HEK293 (cell line): ENCODE data around the gene SETDB2.

ENCODE experiments used
- CTCF ChIA-PET: fragments of 350-600 bp; formaldehyde crosslinking; extraction: SDS; loops from one replicate; lab custom pipeline; 2021; ENCODE audit warnings: antibody characterized with exemption; lab: Yijun Ruan, JAX
- POLR2A ChIA-PET: fragments of 300-600 bp; formaldehyde crosslinking; extraction: SDS; loops from one replicate; lab custom pipeline; 2020; ENCODE audit warnings: antibody characterized with exemption, inconsistent platforms; lab: Yijun Ruan, JAX
- H3K27ac ChIP-seq: fragments of 200-500 bp; sonication (Bioruptor generic); 2 replicates; pipeline ENCODE4 v1.5.1; 2014; ENCODE audit warnings: low read depth, low read length, control low read depth, inconsistent platforms; ENCODE audit errors: extremely low read depth
- H3K36me3 ChIP-seq, 2 experiments: fragments of 200-500 bp in 1 of 2; sonication (Bioruptor generic) in 1 of 2; 1 replicate in 1 of 2; 2 replicates in 1 of 2; pipeline ENCODE4 v1.5.1; 2014 to 2017; ENCODE audit warnings: inconsistent platforms in 2 of 2, low read length in 2 of 2; ENCODE audit not compliant: control insufficient read depth in 2 of 2, insufficient read depth in 1 of 2
- H3K4me1 ChIP-seq: fragments of 200-500 bp; sonication (Bioruptor generic); 2 replicates; pipeline ENCODE4 v1.5.1; 2014; ENCODE audit warnings: mild to moderate bottlenecking, low read length, inconsistent platforms; ENCODE audit not compliant: control insufficient read depth, insufficient read depth
- H3K4me3 ChIP-seq: 2 replicates; pipeline ENCODE4 v1.5.1; 2011; ENCODE audit warnings: low read depth, mild to moderate bottlenecking, control low read depth, low read length, moderate library complexity
- H3K9me3 ChIP-seq: fragments of 200-500 bp; sonication (Bioruptor generic); 2 replicates; pipeline ENCODE4 v1.5.1; 2014; ENCODE audit warnings: low read depth, low read length, inconsistent platforms; ENCODE audit not compliant: control insufficient read depth, insufficient read depth
- BCL11A ChIP-seq: fragments of 450-650 bp; formaldehyde crosslinking; IDR thresholded peaks from 2 replicates; pipeline ENCODE4 v1.5.1; 2016; ENCODE audit warnings: low read depth, missing biosample characterization, missing genetic modification characterization
- EGR2 ChIP-seq: fragments of 450-650 bp; formaldehyde crosslinking; IDR thresholded peaks from 2 replicates; pipeline ENCODE4 v1.5.1; 2016; ENCODE audit warnings: low read depth, missing biosample characterization, missing genetic modification characterization
- GFI1B ChIP-seq: fragments of 450-650 bp; formaldehyde crosslinking; IDR thresholded peaks from 2 replicates; pipeline ENCODE4 v1.5.1; 2016; ENCODE audit warnings: missing biosample characterization, missing genetic modification characterization
- HOXC10 ChIP-seq: sonication (generic); formaldehyde crosslinking; IDR thresholded peaks from 2 replicates; pipeline ENCODE4 v1.8.1; 2023; ENCODE audit warnings: mild to moderate bottlenecking, missing genetic modification reagents
- IKZF3 ChIP-seq: fragments of 450-650 bp; IDR thresholded peaks from 2 replicates; pipeline ENCODE4 v1.5.0; 2018; ENCODE audit warnings: missing biosample characterization, mild to moderate bottlenecking, missing genetic modification characterization, moderate library complexity
- MYNN ChIP-seq: fragments of 450-650 bp; formaldehyde crosslinking; IDR thresholded peaks from 2 replicates; pipeline ENCODE4 v1.5.1; 2016; ENCODE audit warnings: missing biosample characterization, missing genetic modification characterization, borderline replicate concordance
- SP7 ChIP-seq: fragments of 450-650 bp; formaldehyde crosslinking; IDR thresholded peaks from 2 replicates; pipeline ENCODE4 v1.5.1; 2016; ENCODE audit warnings: missing biosample characterization, missing genetic modification characterization
- WT1 ChIP-seq: fragments of 450-650 bp; formaldehyde crosslinking; IDR thresholded peaks from 2 replicates; pipeline ENCODE4 v1.5.1; 2016; ENCODE audit warnings: missing biosample characterization, missing genetic modification characterization
- ZNF10 ChIP-seq: fragments of 450-650 bp; formaldehyde crosslinking; IDR thresholded peaks from 2 replicates; pipeline ENCODE4 v1.5.1; 2017; ENCODE audit warnings: missing biosample characterization, missing genetic modification characterization
- ZNF223 ChIP-seq: fragments of 450-650 bp; formaldehyde crosslinking; IDR thresholded peaks from 2 replicates; pipeline ENCODE4 v1.5.1; 2016; ENCODE audit warnings: missing biosample characterization, missing genetic modification characterization
- ZNF248 ChIP-seq: fragments of 450-650 bp; formaldehyde crosslinking; IDR thresholded peaks from 2 replicates; pipeline ENCODE4 v1.5.1; 2017; ENCODE audit warnings: missing biosample characterization, missing genetic modification characterization
- ZNF302 ChIP-seq: fragments of 450-650 bp; formaldehyde crosslinking; IDR thresholded peaks from 2 replicates; pipeline ENCODE4 v1.5.1; 2016; ENCODE audit warnings: missing biosample characterization, missing genetic modification characterization, low read depth
- ZNF529 ChIP-seq: fragments of 450-650 bp; formaldehyde crosslinking; IDR thresholded peaks from 2 replicates; pipeline ENCODE4 v1.5.1; 2017; ENCODE audit warnings: missing genetic modification characterization, missing biosample characterization; ENCODE audit not compliant: insufficient replicate concordance
- ZNF629 ChIP-seq: fragments of 450-650 bp; formaldehyde crosslinking; IDR thresholded peaks from 2 replicates; pipeline ENCODE4 v1.5.1; 2017; ENCODE audit warnings: missing biosample characterization, missing genetic modification characterization
- ZNF670 ChIP-seq: fragments of 450-650 bp; formaldehyde crosslinking; IDR thresholded peaks from 2 replicates; pipeline ENCODE4 v1.5.1; 2016; ENCODE audit warnings: missing biosample characterization, missing genetic modification characterization, low read depth
- ZNF768 ChIP-seq: fragments of 450-650 bp; formaldehyde crosslinking; IDR thresholded peaks from 2 replicates; pipeline ENCODE4 v1.5.1; 2018; ENCODE audit warnings: missing biosample characterization, mild to moderate bottlenecking, missing genetic modification characterization
- ZNF837 ChIP-seq: fragments of 450-650 bp; formaldehyde crosslinking; IDR thresholded peaks from 2 replicates; pipeline ENCODE4 v1.5.1; 2016; ENCODE audit warnings: missing biosample characterization, missing genetic modification characterization
- TF ChIP-seq, protein P1 (sequence below): sonication (generic); formaldehyde crosslinking; IDR thresholded peaks from 2 replicates; pipeline ENCODE4 v1.8.1; 2022; ENCODE audit warnings: mild to moderate bottlenecking, moderate library complexity, missing genetic modification reagents
- TF ChIP-seq, protein P2 (sequence below): fragments of 450-650 bp; formaldehyde crosslinking; IDR thresholded peaks from 2 replicates; pipeline ENCODE4 v1.5.1; 2016; ENCODE audit warnings: missing biosample characterization, missing genetic modification characterization
- TF ChIP-seq, protein P3 (sequence below): fragments of 450-650 bp; formaldehyde crosslinking; IDR thresholded peaks from 2 replicates; pipeline ENCODE4 v1.5.1; 2017; ENCODE audit warnings: missing biosample characterization, missing genetic modification characterization
- TF ChIP-seq, protein P4 (sequence below): fragments of 450-650 bp; formaldehyde crosslinking; conservative IDR thresholded peaks from 2 replicates; pipeline ENCODE4 v1.5.1; 2016; ENCODE audit warnings: low read depth, missing biosample characterization, missing genetic modification characterization
- TF ChIP-seq, protein P5 (sequence below): fragments of 450-650 bp; IDR thresholded peaks from 2 replicates; pipeline ENCODE4 v1.5.1; 2018; ENCODE audit warnings: missing biosample characterization, mild to moderate bottlenecking, missing genetic modification characterization
- TF ChIP-seq, protein P6 (sequence below): fragments of 450-650 bp; formaldehyde crosslinking; IDR thresholded peaks from 2 replicates; pipeline ENCODE4 v1.5.1; 2016; ENCODE audit warnings: missing biosample characterization, missing genetic modification characterization
- TF ChIP-seq, protein P7 (sequence below): fragments of 450-650 bp; formaldehyde crosslinking; IDR thresholded peaks from 2 replicates; pipeline ENCODE4 v1.5.1; 2016; ENCODE audit warnings: missing biosample characterization, missing genetic modification characterization, low read depth

The SETDB2 gene

DNA sequence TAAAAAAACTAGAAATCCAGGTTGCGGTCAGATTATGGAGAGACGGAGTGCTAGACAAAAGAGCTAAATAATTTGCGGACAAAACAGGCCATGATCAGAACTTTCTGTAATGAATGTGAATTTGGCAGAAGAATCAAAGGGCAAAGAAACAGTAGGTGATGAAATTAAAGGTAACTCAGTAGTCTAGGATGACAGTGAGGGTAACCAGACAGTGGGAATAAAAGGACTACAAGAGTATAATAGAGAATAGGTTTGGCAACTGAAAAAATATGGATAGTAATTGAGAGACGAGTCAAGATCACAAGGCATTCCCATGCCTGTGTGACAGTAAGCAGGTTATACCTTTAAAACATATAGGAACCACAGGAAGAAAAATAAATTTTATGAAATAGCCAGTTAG, 36.1 kb upstream of the SETDB2 start:
- ChIA-PET POLR2A (no interaction called here), CTCF (no interaction called here)
- no peak overlapping the region for H3K27ac ChIP-seq
- no peaks in the 10 kb centered on the region for H3K4me1 ChIP-seq
- H3K4me3 ChIP-seq = no peak overlapping the region
- TF ChIP-seq ZNF837 (no peak), ZNF302 (tag by site-specific recombination) (no peak), SP7 (tag by site-specific recombination) (no peak), ZNF670 (tag by site-specific recombination) (no peak), GFI1B (tag by site-specific recombination) (no peak), ZNF629 (no peak), MYNN (no peak), ZNF10 (tag by site-specific recombination) (no peak), IKZF3 (tag by site-specific recombination) (no peak), ZNF768 (tag by site-specific recombination) (no peak), BCL11A (tag by site-specific recombination) (no peak)
- TF ChIP-seq, protein P1, sequence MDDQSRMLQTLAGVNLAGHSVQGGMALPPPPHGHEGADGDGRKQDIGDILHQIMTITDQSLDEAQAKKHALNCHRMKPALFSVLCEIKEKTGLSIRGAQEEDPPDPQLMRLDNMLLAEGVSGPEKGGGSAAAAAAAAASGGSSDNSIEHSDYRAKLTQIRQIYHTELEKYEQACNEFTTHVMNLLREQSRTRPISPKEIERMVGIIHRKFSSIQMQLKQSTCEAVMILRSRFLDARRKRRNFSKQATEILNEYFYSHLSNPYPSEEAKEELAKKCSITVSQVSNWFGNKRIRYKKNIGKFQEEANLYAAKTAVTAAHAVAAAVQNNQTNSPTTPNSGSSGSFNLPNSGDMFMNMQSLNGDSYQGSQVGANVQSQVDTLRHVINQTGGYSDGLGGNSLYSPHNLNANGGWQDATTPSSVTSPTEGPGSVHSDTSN (CRISPR knock-in tag) = no peak
- no peaks in the 10 kb centered on the region for H3K9me3 ChIP-seq
- no peaks in the 10 kb centered on the region for H3K36me3 ChIP-seq

DNA sequence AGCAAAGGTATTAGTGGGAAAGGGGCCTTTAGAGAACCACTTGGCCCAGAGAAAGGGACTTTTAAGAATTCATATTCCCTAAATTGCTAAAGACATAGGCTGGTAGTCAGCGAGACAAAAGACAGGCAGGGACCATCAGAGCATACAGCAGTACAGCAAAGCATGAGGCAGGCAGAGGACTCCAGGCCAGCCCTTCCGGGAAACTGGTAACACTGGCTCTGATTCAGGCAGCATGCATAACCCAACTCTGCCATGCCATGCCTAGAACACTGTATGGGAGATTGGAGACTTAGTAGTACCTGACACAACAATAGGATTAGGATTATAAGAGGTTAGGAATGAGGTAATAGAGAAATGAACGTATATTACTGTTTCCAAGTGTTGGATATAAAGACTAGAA, 35.1 kb upstream of the SETDB2 start:
- ChIA-PET POLR2A (no interaction called here), CTCF (interaction anchor here (0.6 kb wide), 1 partner anchor 20 kb away, joined by 3 read pairs; no protein-coding TSS in a partner anchor)
- no peak overlapping the region for H3K4me3 ChIP-seq
- H3K9me3 ChIP-seq = no peaks in the 10 kb centered on the region
- H3K36me3 ChIP-seq = no peaks in the 10 kb centered on the region
- H3K27ac ChIP-seq = no peak overlapping the region
- H3K4me1 ChIP-seq = no peaks in the 10 kb centered on the region
- TF ChIP-seq SP7 (tag by site-specific recombination) = no peak
- no peak for TF ChIP-seq EGR2 (tag by site-specific recombination)
- TF ChIP-seq, protein P2, sequence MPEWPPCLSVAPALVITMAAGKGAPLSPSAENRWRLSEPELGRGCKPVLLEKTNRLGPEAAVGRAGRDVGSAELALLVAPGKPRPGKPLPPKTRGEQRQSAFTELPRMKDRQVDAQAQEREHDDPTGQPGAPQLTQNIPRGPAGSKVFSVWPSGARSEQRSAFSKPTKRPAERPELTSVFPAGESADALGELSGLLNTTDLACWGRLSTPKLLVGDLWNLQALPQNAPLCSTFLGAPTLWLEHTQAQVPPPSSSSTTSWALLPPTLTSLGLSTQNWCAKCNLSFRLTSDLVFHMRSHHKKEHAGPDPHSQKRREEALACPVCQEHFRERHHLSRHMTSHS (tag by site-specific recombination) = no peak
- TF ChIP-seq ZNF248 (tag by site-specific recombination) = no peak
- TF ChIP-seq, protein P3, sequence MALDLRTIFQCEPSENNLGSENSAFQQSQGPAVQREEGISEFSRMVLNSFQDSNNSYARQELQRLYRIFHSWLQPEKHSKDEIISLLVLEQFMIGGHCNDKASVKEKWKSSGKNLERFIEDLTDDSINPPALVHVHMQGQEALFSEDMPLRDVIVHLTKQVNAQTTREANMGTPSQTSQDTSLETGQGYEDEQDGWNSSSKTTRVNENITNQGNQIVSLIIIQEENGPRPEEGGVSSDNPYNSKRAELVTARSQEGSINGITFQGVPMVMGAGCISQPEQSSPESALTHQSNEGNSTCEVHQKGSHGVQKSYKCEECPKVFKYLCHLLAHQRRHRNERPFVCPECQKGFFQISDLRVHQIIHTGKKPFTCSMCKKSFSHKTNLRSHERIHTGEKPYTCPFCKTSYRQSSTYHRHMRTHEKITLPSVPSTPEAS = no peak
- no peak for TF ChIP-seq ZNF529 (tag by site-specific recombination)
- no peak for TF ChIP-seq ZNF223 (tag by site-specific recombination)
- TF ChIP-seq HOXC10 = no peak
- TF ChIP-seq, protein P4, sequence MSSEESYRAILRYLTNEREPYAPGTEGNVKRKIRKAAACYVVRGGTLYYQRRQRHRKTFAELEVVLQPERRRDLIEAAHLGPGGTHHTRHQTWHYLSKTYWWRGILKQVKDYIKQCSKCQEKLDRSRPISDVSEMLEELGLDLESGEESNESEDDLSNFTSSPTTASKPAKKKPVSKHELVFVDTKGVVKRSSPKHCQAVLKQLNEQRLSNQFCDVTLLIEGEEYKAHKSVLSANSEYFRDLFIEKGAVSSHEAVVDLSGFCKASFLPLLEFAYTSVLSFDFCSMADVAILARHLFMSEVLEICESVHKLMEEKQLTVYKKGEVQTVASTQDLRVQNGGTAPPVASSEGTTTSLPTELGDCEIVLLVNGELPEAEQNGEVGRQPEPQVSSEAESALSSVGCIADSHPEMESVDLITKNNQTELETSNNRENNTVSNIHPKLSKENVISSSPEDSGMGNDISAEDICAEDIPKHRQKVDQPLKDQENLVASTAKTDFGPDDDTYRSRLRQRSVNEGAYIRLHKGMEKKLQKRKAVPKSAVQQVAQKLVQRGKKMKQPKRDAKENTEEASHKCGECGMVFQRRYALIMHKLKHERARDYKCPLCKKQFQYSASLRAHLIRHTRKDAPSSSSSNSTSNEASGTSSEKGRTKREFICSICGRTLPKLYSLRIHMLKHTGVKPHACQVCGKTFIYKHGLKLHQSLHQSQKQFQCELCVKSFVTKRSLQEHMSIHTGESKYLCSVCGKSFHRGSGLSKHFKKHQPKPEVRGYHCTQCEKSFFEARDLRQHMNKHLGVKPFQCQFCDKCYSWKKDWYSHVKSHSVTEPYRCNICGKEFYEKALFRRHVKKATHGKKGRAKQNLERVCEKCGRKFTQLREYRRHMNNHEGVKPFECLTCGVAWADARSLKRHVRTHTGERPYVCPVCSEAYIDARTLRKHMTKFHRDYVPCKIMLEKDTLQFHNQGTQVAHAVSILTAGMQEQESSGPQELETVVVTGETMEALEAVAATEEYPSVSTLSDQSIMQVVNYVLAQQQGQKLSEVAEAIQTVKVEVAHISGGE (tag by site-specific recombination) = no peak
- TF ChIP-seq, protein P5, sequence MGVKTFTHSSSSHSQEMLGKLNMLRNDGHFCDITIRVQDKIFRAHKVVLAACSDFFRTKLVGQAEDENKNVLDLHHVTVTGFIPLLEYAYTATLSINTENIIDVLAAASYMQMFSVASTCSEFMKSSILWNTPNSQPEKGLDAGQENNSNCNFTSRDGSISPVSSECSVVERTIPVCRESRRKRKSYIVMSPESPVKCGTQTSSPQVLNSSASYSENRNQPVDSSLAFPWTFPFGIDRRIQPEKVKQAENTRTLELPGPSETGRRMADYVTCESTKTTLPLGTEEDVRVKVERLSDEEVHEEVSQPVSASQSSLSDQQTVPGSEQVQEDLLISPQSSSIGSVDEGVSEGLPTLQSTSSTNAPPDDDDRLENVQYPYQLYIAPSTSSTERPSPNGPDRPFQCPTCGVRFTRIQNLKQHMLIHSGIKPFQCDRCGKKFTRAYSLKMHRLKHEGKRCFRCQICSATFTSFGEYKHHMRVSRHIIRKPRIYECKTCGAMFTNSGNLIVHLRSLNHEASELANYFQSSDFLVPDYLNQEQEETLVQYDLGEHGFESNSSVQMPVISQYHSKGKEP (tag by site-specific recombination) = no peak
- TF ChIP-seq, protein P6, sequence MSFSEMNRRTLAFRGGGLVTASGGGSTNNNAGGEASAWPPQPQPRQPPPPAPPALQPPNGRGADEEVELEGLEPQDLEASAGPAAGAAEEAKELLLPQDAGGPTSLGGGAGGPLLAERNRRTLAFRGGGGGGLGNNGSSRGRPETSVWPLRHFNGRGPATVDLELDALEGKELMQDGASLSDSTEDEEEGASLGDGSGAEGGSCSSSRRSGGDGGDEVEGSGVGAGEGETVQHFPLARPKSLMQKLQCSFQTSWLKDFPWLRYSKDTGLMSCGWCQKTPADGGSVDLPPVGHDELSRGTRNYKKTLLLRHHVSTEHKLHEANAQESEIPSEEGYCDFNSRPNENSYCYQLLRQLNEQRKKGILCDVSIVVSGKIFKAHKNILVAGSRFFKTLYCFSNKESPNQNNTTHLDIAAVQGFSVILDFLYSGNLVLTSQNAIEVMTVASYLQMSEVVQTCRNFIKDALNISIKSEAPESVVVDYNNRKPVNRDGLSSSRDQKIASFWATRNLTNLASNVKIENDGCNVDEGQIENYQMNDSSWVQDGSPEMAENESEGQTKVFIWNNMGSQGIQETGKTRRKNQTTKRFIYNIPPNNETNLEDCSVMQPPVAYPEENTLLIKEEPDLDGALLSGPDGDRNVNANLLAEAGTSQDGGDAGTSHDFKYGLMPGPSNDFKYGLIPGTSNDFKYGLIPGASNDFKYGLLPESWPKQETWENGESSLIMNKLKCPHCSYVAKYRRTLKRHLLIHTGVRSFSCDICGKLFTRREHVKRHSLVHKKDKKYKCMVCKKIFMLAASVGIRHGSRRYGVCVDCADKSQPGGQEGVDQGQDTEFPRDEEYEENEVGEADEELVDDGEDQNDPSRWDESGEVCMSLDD (tag by site-specific recombination) = no peak
- no peak for TF ChIP-seq WT1 (tag by site-specific recombination)
- TF ChIP-seq, protein P7, sequence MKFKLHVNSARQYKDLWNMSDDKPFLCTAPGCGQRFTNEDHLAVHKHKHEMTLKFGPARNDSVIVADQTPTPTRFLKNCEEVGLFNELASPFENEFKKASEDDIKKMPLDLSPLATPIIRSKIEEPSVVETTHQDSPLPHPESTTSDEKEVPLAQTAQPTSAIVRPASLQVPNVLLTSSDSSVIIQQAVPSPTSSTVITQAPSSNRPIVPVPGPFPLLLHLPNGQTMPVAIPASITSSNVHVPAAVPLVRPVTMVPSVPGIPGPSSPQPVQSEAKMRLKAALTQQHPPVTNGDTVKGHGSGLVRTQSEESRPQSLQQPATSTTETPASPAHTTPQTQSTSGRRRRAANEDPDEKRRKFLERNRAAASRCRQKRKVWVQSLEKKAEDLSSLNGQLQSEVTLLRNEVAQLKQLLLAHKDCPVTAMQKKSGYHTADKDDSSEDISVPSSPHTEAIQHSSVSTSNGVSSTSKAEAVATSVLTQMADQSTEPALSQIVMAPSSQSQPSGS (tag by site-specific recombination) = no peak
